ENCODE results near the gene LGR4.

Gene LGR4

GRCh38 chr11:27465629-27466028 is 7.0 kb downstream of the LGR4 start:
- H3K9me3 ChIP-seq (ENCODE audit: insufficient read depth, low read length) = no peaks in the 10 kb centered on the region
- no peak for DNase-seq (ENCODE audit: low read depth, low spot score)
- no peak overlapping the region for H3K4me3 ChIP-seq (ENCODE audit: insufficient read length, low read depth)
- TF ChIP-seq ZNF274 (IDR thresholded peaks at IDR 0.05; ENCODE audit: low read depth, low read length) = no peak
- TF ChIP-seq YY1 (IDR thresholded peaks at IDR 0.05; ENCODE audit: insufficient read depth, insufficient read length) = no peak
- TF ChIP-seq SUZ12 (IDR thresholded peaks at IDR 0.05; ENCODE audit: extremely low read depth, insufficient read depth, insufficient read length) = no peak
- H3K9ac ChIP-seq (ENCODE audit: insufficient read length, low read depth) = no peak overlapping the region
- H3K4me1 ChIP-seq (ENCODE audit: insufficient read depth, insufficient read length) = no peaks in the 10 kb centered on the region
- H3K27me3 ChIP-seq (ENCODE audit: insufficient read depth, insufficient read length) = no peaks in the 10 kb centered on the region
- no peaks in the 10 kb centered on the region for H3K36me3 ChIP-seq (ENCODE audit: insufficient read depth, insufficient read length, low read length)

DNA sequence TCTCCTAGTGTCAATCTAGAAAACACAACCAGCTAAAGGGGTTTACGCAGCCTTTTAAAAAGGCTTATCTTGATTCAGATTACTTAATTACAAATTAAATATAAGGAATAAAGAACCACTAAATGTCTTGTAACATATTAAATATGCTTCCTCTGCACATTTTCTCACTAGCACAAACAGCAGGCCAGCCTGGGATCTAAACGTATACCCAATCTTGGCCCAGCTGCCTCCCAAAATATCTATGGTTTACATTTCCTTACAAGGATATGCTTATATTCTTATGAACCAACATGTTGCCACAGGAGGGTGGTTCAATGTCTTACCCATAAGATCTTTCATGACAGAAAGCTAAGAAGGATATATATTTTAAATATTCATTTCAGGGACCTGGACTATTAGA is 7.7 kb downstream of the LGR4 start:
- Histone ChIP-seq H3K9ac (ENCODE audit: insufficient read length, low read depth) (no peak overlapping the region), H3K4me3 (ENCODE audit: insufficient read length, low read depth) (no peak overlapping the region), H3K9me3 (ENCODE audit: insufficient read depth, low read length) (no peaks in the 10 kb centered on the region), H3K36me3 (ENCODE audit: insufficient read depth, insufficient read length, low read length) (no peaks in the 10 kb centered on the region), H3K4me1 (ENCODE audit: insufficient read depth, insufficient read length) (no peaks in the 10 kb centered on the region), H3K27me3 (ENCODE audit: insufficient read depth, insufficient read length) (no peaks in the 10 kb centered on the region)
- no peak for DNase-seq (ENCODE audit: low read depth, low spot score)
- no peak for TF ChIP-seq YY1 (IDR thresholded peaks at IDR 0.05; ENCODE audit: insufficient read depth, insufficient read length)

DNA sequence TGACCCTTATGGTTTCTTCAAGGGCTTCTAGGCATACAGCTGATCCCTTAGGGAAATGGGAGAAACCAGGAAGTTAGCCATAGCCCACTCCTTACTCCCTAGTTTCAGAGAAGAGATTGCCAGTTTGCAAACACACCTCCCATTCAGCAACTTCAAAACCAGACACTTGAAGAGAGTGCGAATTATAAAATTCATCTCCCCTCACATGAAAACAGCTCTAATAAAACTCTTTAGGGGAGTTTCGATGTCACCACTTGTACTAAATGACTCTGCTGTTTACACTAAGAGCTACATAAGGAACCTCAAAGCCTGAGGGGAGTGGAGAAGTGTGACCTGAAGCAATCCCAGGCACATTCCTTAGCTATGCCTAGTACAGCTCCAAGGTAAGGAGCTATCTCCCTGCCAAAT is 8.3 kb downstream of the LGR4 start:
- TF ChIP-seq ZNF274 (IDR thresholded peaks at IDR 0.05; ENCODE audit: low read depth, low read length) = no peak
- TF ChIP-seq YY1 (IDR thresholded peaks at IDR 0.05; ENCODE audit: insufficient read depth, insufficient read length) = no peak
- TF ChIP-seq SUZ12 (IDR thresholded peaks at IDR 0.05; ENCODE audit: extremely low read depth, insufficient read depth, insufficient read length) = no peak
- Histone ChIP-seq H3K9ac (ENCODE audit: insufficient read length, low read depth) (no peak overlapping the region), H3K4me3 (ENCODE audit: insufficient read length, low read depth) (no peak overlapping the region), H3K9me3 (ENCODE audit: insufficient read depth, low read length) (no peaks in the 10 kb centered on the region), H3K27me3 (ENCODE audit: insufficient read depth, insufficient read length) (no peaks in the 10 kb centered on the region), H3K4me1 (ENCODE audit: insufficient read depth, insufficient read length) (no peaks in the 10 kb centered on the region), H3K36me3 (ENCODE audit: insufficient read depth, insufficient read length, low read length) (no peaks in the 10 kb centered on the region)
- no peak for DNase-seq (ENCODE audit: low read depth, low spot score)

GRCh38 chr11:27462543-27462942 is 10.0 kb downstream of the LGR4 start:
- no peaks in the 10 kb centered on the region for H3K4me1 ChIP-seq (ENCODE audit: insufficient read depth, insufficient read length)
- no peak overlapping the region for H3K4me3 ChIP-seq (ENCODE audit: insufficient read length, low read depth)
- DNase-seq (ENCODE audit: low read depth, low spot score) = no peak

DNA sequence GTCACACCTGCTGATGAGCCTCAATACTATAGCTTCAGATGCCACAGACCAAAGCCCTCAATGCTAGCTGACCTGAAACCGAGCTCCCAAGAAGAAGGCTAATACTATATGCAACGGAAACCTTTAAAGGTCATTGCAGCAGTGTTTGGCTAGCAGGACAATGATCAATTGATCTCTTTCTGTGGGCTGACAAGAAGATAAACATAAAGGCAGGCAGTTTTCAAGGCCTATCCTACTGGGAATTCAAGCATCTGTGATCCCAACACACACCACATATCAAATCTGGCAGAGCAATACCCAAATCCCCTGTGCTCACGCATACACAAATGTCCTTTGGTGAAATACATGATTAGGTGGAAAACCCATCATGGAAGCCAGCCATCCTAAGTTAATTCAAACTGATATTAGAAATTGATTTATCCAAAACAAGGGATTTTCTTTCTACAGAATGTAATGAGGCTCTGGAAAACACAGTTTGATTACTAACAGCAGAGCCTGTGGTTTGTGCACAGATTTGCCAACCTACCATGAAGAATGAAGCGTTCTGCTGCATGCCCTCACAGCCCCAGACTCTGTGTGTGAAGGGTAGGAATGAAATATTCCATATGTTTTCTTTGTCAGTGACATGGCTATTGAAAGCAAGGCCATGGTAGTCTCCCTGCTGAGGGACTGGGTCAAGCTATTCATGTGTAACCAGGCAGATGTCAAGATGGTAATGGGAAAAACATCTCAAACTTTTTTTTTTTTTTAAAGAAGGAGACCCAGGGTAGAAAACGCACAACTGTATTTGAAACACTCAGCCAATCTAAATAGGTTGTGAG is 12.2 kb downstream of the LGR4 start:
- no peaks in the 10 kb centered on the region for H3K4me1 ChIP-seq (ENCODE audit: insufficient read depth, insufficient read length)
- H3K36me3 ChIP-seq (ENCODE audit: insufficient read depth, insufficient read length, low read length) = no peaks in the 10 kb centered on the region
- no peak for TF ChIP-seq ZNF274 (IDR thresholded peaks at IDR 0.05; ENCODE audit: low read depth, low read length)
- TF ChIP-seq YY1 (IDR thresholded peaks at IDR 0.05; ENCODE audit: insufficient read depth, insufficient read length) = no peak
- no peak for TF ChIP-seq SUZ12 (IDR thresholded peaks at IDR 0.05; ENCODE audit: extremely low read depth, insufficient read depth, insufficient read length)
- DNase-seq (ENCODE audit: low read depth, low spot score) = no peak
- H3K4me3 ChIP-seq (ENCODE audit: insufficient read length, low read depth) = no peak overlapping the region
- H3K9me3 ChIP-seq (ENCODE audit: insufficient read depth, low read length) = no peaks in the 10 kb centered on the region
- H3K27me3 ChIP-seq (ENCODE audit: insufficient read depth, insufficient read length) = no peaks in the 10 kb centered on the region
- H3K9ac ChIP-seq (ENCODE audit: insufficient read length, low read depth) = no peak overlapping the region

More at GRCh38 chr11:27462543-27462942, 10.0 kb downstream of the LGR4 start:
- TF ChIP-seq YY1 (IDR thresholded peaks at IDR 0.05; ENCODE audit: insufficient read depth, insufficient read length) (no peak), SUZ12 (IDR thresholded peaks at IDR 0.05; ENCODE audit: extremely low read depth, insufficient read depth, insufficient read length) (no peak), ZNF274 (IDR thresholded peaks at IDR 0.05; ENCODE audit: low read depth, low read length) (no peak)
- Histone ChIP-seq H3K27me3 (ENCODE audit: insufficient read depth, insufficient read length) (no peaks in the 10 kb centered on the region), H3K9me3 (ENCODE audit: insufficient read depth, low read length) (no peaks in the 10 kb centered on the region), H3K36me3 (ENCODE audit: insufficient read depth, insufficient read length, low read length) (no peaks in the 10 kb centered on the region), H3K9ac (ENCODE audit: insufficient read length, low read depth) (no peak overlapping the region)

DNA sequence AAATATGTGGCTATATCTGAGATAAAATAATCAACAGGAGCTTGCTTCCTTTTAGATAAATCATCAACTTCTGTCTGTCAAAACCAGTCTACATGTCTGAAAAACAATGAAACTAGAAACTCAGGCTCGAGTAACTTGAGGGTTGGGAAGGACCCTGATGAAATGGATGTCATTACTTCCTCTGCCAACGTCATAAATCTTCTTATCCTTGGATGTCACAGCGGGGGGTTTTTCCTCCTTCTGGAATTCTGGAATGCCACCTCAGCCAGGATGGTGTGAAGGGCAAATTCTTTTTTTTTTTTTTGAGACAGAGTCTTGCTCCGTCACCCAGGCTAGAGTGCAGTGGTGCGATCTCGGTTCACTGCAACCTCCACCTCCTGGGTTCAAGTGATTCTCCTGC is 13.4 kb downstream of the LGR4 start:
- H3K9ac ChIP-seq (ENCODE audit: insufficient read length, low read depth) = no peak overlapping the region
- H3K4me1 ChIP-seq (ENCODE audit: insufficient read depth, insufficient read length) = no peaks in the 10 kb centered on the region

DNA sequence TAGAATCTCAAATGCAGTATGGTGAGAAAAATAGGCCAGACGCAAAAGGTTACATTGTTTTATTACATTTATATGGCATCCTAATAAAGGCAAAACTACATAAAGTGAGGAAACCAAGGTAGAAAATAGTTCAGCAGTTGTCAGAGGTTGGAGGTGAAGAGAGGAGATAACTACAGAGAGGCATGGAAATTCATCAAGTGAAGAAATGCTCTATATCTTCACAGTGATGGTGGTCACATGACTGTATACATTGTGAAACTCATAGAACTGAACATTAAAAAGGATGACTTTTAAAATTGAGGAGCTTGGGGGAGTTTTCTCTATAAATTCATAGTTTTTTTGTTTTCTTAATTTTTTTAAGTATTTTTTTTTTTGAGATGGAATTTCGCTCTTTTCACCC is 14.4 kb downstream of the LGR4 start:
- TF ChIP-seq SUZ12 (IDR thresholded peaks at IDR 0.05; ENCODE audit: extremely low read depth, insufficient read depth, insufficient read length) (no peak), YY1 (IDR thresholded peaks at IDR 0.05; ENCODE audit: insufficient read depth, insufficient read length) (no peak), ZNF274 (IDR thresholded peaks at IDR 0.05; ENCODE audit: low read depth, low read length) (no peak)
- Histone ChIP-seq H3K9ac (ENCODE audit: insufficient read length, low read depth) (no peak overlapping the region), H3K9me3 (ENCODE audit: insufficient read depth, low read length) (no peaks in the 10 kb centered on the region), H3K4me3 (ENCODE audit: insufficient read length, low read depth) (no peak overlapping the region), H3K4me1 (ENCODE audit: insufficient read depth, insufficient read length) (no peaks in the 10 kb centered on the region), H3K36me3 (ENCODE audit: insufficient read depth, insufficient read length, low read length) (no peaks in the 10 kb centered on the region), H3K27me3 (ENCODE audit: insufficient read depth, insufficient read length) (no peaks in the 10 kb centered on the region)
- no peak for DNase-seq (ENCODE audit: low read depth, low spot score)

More for the DNA sequence above, 13.4 kb downstream of the LGR4 start:
- TF ChIP-seq ZNF274 (IDR thresholded peaks at IDR 0.05; ENCODE audit: low read depth, low read length) (no peak), SUZ12 (IDR thresholded peaks at IDR 0.05; ENCODE audit: extremely low read depth, insufficient read depth, insufficient read length) (no peak), YY1 (IDR thresholded peaks at IDR 0.05; ENCODE audit: insufficient read depth, insufficient read length) (no peak)
- no peaks in the 10 kb centered on the region for H3K36me3 ChIP-seq (ENCODE audit: insufficient read depth, insufficient read length, low read length)
- DNase-seq (ENCODE audit: low read depth, low spot score) = no peak
- H3K27me3 ChIP-seq (ENCODE audit: insufficient read depth, insufficient read length) = no peaks in the 10 kb centered on the region
- no peak overlapping the region for H3K4me3 ChIP-seq (ENCODE audit: insufficient read length, low read depth)
- no peaks in the 10 kb centered on the region for H3K9me3 ChIP-seq (ENCODE audit: insufficient read depth, low read length)
